HepG2 (cell line): ENCODE results near the gene TMEM87B. TPM values are rescaled to one million over a fixed set of nuclear protein-coding genes. Genes with fewer than 3 reads are reported as not detected.
A peak's percentile ranks its signal among the peaks of the same experiment; 100 is the strongest.

Experiments used
- ATF3 ChIP-seq: sonication (generic); formaldehyde crosslinking; IDR thresholded peaks from 2 replicates; pipeline ENCODE4 v1.4.0; 2020; ENCODE audit warnings: missing genetic modification reagents
- BRCA1 ChIP-seq: sonication (generic); formaldehyde crosslinking; IDR thresholded peaks from 2 replicates; pipeline ENCODE4 v1.4.0; 2020; ENCODE audit warnings: missing genetic modification reagents
- DRAP1 ChIP-seq: IDR thresholded peaks from 2 replicates; pipeline ENCODE4 v1.6.1; 2016; ENCODE audit warnings: missing genetic modification reagents, missing compliant biosample characterization
- FOXO1 ChIP-seq: sonication (generic); formaldehyde crosslinking; IDR thresholded peaks from 2 replicates; pipeline ENCODE4 v1.4.0; 2020; ENCODE audit warnings: missing genetic modification reagents
- GATA4 ChIP-seq: sonication (generic); IDR thresholded peaks from 2 replicates; pipeline ENCODE4 v1.6.1; 2016; ENCODE audit warnings: antibody characterized with exemption, low read depth, borderline replicate concordance
- GFI1 ChIP-seq: sonication (generic); formaldehyde crosslinking; IDR thresholded peaks from 2 replicates; pipeline ENCODE4 v1.5.0; 2020; ENCODE audit warnings: missing genetic modification reagents, mild to moderate bottlenecking, borderline replicate concordance
- HNF4A ChIP-seq: sonication (generic); formaldehyde crosslinking; IDR thresholded peaks from 2 replicates; pipeline ENCODE4 v1.4.0; 2020; ENCODE audit warnings: missing genetic modification reagents
- HOXA3 ChIP-seq: sonication (generic); formaldehyde crosslinking; IDR thresholded peaks from 2 replicates; pipeline ENCODE4 v1.5.0; 2020; ENCODE audit warnings: missing genetic modification reagents
- IKZF4 ChIP-seq: sonication (generic); formaldehyde crosslinking; IDR thresholded peaks from 2 replicates; pipeline ENCODE4 v1.5.1; 2020; ENCODE audit warnings: borderline replicate concordance, mild to moderate bottlenecking, low read depth, missing genetic modification reagents; ENCODE audit errors: not compliant biosample characterization
- KDM6A ChIP-seq: IDR thresholded peaks from 2 replicates; pipeline ENCODE4 v1.6.1; 2016; ENCODE audit warnings: low read depth
- MXD4 ChIP-seq: IDR thresholded peaks from 2 replicates; pipeline ENCODE4 v1.6.1; 2016; ENCODE audit warnings: mild to moderate bottlenecking, missing biosample characterization, missing genetic modification reagents
- PCBP1 ChIP-seq: fragments of 200-400 bp; formaldehyde crosslinking; IDR thresholded peaks from 2 replicates; pipeline ENCODE4 v1.6.1; 2017; ENCODE audit warnings: mild to moderate bottlenecking, low read depth, low read length, borderline replicate concordance
- POLR2A ChIP-seq, 2 experiments: IDR thresholded peaks; 2 replicates each; pipeline ENCODE4 v1.6.1; 2011; ENCODE audit warnings: low read depth in 2 of 2, low read length in 2 of 2, mild to moderate bottlenecking in 1 of 2, moderate library complexity in 1 of 2; ENCODE audit not compliant: insufficient read depth in 1 of 2
- SALL2 ChIP-seq: sonication (generic); formaldehyde crosslinking; IDR thresholded peaks from 2 replicates; pipeline ENCODE4 v1.8.1; 2023; ENCODE audit warnings: mild to moderate bottlenecking, missing genetic modification reagents, inconsistent platforms
- TFDP2 ChIP-seq: sonication (generic); formaldehyde crosslinking; IDR thresholded peaks from 2 replicates; pipeline ENCODE4 v1.4.0; 2020; ENCODE audit warnings: missing genetic modification reagents
- ZBTB38 ChIP-seq: sonication (generic); formaldehyde crosslinking; IDR thresholded peaks from 2 replicates; pipeline ENCODE4 v1.5.1; 2020; ENCODE audit warnings: mild to moderate bottlenecking, missing genetic modification reagents
- ZNF101 ChIP-seq: sonication (generic); formaldehyde crosslinking; IDR thresholded peaks from 2 replicates; pipeline ENCODE4 v1.4.0; 2020; ENCODE audit warnings: mild to moderate bottlenecking, low read depth, missing genetic modification reagents, borderline replicate concordance
- ZNF12 ChIP-seq: sonication (generic); formaldehyde crosslinking; IDR thresholded peaks from 2 replicates; pipeline ENCODE4 v1.5.0; 2020; ENCODE audit warnings: missing genetic modification reagents
- ZNF124 ChIP-seq: sonication (generic); formaldehyde crosslinking; IDR thresholded peaks from 2 replicates; pipeline ENCODE4 v1.4.0; 2020; ENCODE audit warnings: missing genetic modification reagents
- ZNF256 ChIP-seq: sonication (generic); formaldehyde crosslinking; conservative IDR thresholded peaks from 2 replicates; pipeline ENCODE4 v1.4.0; 2020; ENCODE audit warnings: missing genetic modification reagents
- ZNF280B ChIP-seq: sonication (generic); formaldehyde crosslinking; IDR thresholded peaks from 2 replicates; pipeline ENCODE4 v1.5.0; 2020; ENCODE audit warnings: missing genetic modification reagents, mild to moderate bottlenecking, borderline replicate concordance
- ZNF333 ChIP-seq: sonication (generic); formaldehyde crosslinking; IDR thresholded peaks from 2 replicates; pipeline ENCODE4 v1.4.0; 2020; ENCODE audit warnings: mild to moderate bottlenecking, missing genetic modification reagents, borderline replicate concordance
- ZNF460 ChIP-seq: sonication (generic); formaldehyde crosslinking; IDR thresholded peaks from 2 replicates; pipeline ENCODE4 v1.5.1; 2020; ENCODE audit warnings: missing genetic modification reagents, mild to moderate bottlenecking, borderline replicate concordance
- ZNF770 ChIP-seq: sonication (generic); formaldehyde crosslinking; IDR thresholded peaks from 2 replicates; pipeline ENCODE4 v1.5.0; 2020; ENCODE audit warnings: mild to moderate bottlenecking, missing genetic modification reagents
- polyA plus RNA-seq, 8 experiments: library from polyadenylated mRNA; depleted of rRNA in 3 of 8; stranded (reverse) in 7 of 8; unstranded in 1 of 8; fragments of >200 nt; fragmentation: Illumina TruSeq in 4 of 8; extraction: Trizol in 4 of 8; gene quantifications; 2 replicates each; pipeline versions ENCODE4 v1.2.1 to v1.2.3, GENCODE V29; 2011 to 2016; ENCODE audit warnings: low read depth in 4 of 8, missing spikeins in 1 of 8, mixed read lengths in 1 of 8; ENCODE audit not compliant: insufficient read depth in 1 of 8
- total RNA-seq, 5 experiments: library from RNA; depleted of rRNA; stranded (reverse); fragments of >200 nt; fragmentation: Illumina TruSeq; extraction: Trizol; gene quantifications; 2 replicates each; pipeline ENCODE4 v1.2.3, GENCODE V29; 2016; ENCODE audit warnings: low read depth in 1 of 5

Gene TMEM87B
- total and polyA plus RNA-seq, 2 of the 13 experiments (the other 11 are each of a cell fraction or from before 2014, with no cell fraction given) = 15.1 to 16.2 TPM

- peak; percentile 56; the same call in 1 of the 2 replicates for TF ChIP-seq TFDP2 (CRISPR knock-in tag)
- TF ChIP-seq ZNF12 (CRISPR knock-in tag) = peak; percentile 34; the same call in 1 of the 2 replicates
- no peak for TF ChIP-seq GFI1 (CRISPR knock-in tag)
- peak; percentile 61 for TF ChIP-seq DRAP1 (CRISPR knock-in tag)
- peak; percentile 82 for TF ChIP-seq HOXA3 (CRISPR knock-in tag)
- peak; percentile 30; the same call in 1 of the 2 replicates for TF ChIP-seq ZNF280B
- peak; percentile 93; the same call in 1 of the 2 replicates for TF ChIP-seq ZNF101 (CRISPR knock-in tag)
- TF ChIP-seq MXD4 (CRISPR knock-in tag) = peak; percentile 42; the same call in 1 of the 2 replicates
- 0 out of 2 replicates have a peak, but pooled peaks have one; percentile 12 for TF ChIP-seq ZNF333 (CRISPR knock-in tag)
- TF ChIP-seq HNF4A (CRISPR knock-in tag) = peak; percentile 27; the same call in 1 of the 2 replicates
- TF ChIP-seq ZBTB38 (CRISPR knock-in tag) = no peak
- TF ChIP-seq IKZF4 = peak; percentile 77
- TF ChIP-seq ATF3 (CRISPR knock-in tag) = 0 out of 2 replicates have a peak, but pooled peaks have one; percentile 55
- 0 out of 2 replicates have a peak, but pooled peaks have one; percentile 28 for TF ChIP-seq SALL2
- no peak for TF ChIP-seq ZNF460
- TF ChIP-seq ZNF124 (CRISPR knock-in tag) = peak; percentile 48; the same call in 1 of the 2 replicates
- peak; percentile 92 for TF ChIP-seq ZNF256 (CRISPR knock-in tag)
- TF ChIP-seq KDM6A (CRISPR knock-in tag) = no peak
- peak; percentile 48; the same call in 1 of the 2 replicates for TF ChIP-seq ZNF770 (CRISPR knock-in tag)
- 0 out of 2 replicates have a peak, but pooled peaks have one; percentile 67 for TF ChIP-seq PCBP1
- TF ChIP-seq BRCA1 (CRISPR knock-in tag) = peak; percentile 56; the same call in 1 of the 2 replicates
- TF ChIP-seq POLR2A (IDR thresholded peaks at IDR 0.05; ENCODE audit: insufficient read depth in 1 of 2, low read depth in 2 of 2, low read length in 2 of 2) = peak; percentile 74 to 93
- TF ChIP-seq GATA4 = no peak
- no peak for TF ChIP-seq FOXO1
Observed at GRCh38 chr2:112054847-112055729, at the start of gene TMEM87B (continued).
